Nucleus accumbens (tissue), 56 donors: ENCODE measurements around the gene ABHD14A.

Source experiments
- DNase-seq, 56 donors: peaks; one replicate each; lab custom pipeline; 2025; lab: John Stamatoyannopoulos, UW

ABHD14A gene

GRCh38 chr3:52029535-52029934 lies 54.7 kb downstream of the ABHD14A start:
- DNase-seq = no peak
